GM23338 (cell line): ENCODE data around the gene BCCIP. TPM values are rescaled to one million over a fixed set of nuclear protein-coding genes. Genes with fewer than 3 reads are reported as not detected.

Source experiments
- ATAC-seq: fragments of 200-7000 bp; cut with Tn5 transposase; 3 replicates; pipeline ENCODE4 v1.9.1; 2020
- DNase-seq: peaks from one replicate; pipeline ENCODE4 v3.0.0-alpha.2; 2015; ENCODE audit warnings: low spot score
- H2AFZ ChIP-seq: fragments of 200-600 bp; sonication (generic); 2 replicates; pipeline ENCODE4 v1.8.0; 2016; ENCODE audit warnings: antibody characterized with exemption, mild to moderate bottlenecking, moderate library complexity
- H3F3A ChIP-seq: fragments of 200-600 bp; sonication (generic); replicated peaks from 2 replicates; pipeline ENCODE4 v1.8.0; 2017; ENCODE audit warnings: antibody characterized with exemption, mixed run types, low read depth
- H3K27ac ChIP-seq: fragments of 200-600 bp; sonication (generic); 2 replicates; pipeline ENCODE4 v1.6.1; 2016; ENCODE audit warnings: low read depth
- H3K27me3 ChIP-seq: fragments of 200-600 bp; sonication (generic); 2 replicates; pipeline ENCODE4 v1.8.0; 2016; ENCODE audit warnings: mild to moderate bottlenecking, mixed run types, moderate library complexity; ENCODE audit not compliant: insufficient read depth
- H3K36me3 ChIP-seq: fragments of 200-600 bp; sonication (generic); 2 replicates; pipeline ENCODE4 v1.8.0; 2016; ENCODE audit warnings: mild to moderate bottlenecking; ENCODE audit not compliant: insufficient read depth
- H3K4me1 ChIP-seq: fragments of 200-600 bp; sonication (generic); 2 replicates; pipeline ENCODE4 v1.8.0; 2016; ENCODE audit warnings: mild to moderate bottlenecking, moderate library complexity; ENCODE audit not compliant: insufficient read depth
- H3K4me2 ChIP-seq: fragments of 200-600 bp; sonication (generic); 2 replicates; pipeline ENCODE4 v1.7.1; 2017; ENCODE audit warnings: mixed run types
- H3K4me3 ChIP-seq: fragments of 200-600 bp; sonication (generic); 2 replicates; pipeline ENCODE4 v1.6.1; 2016; ENCODE audit warnings: mixed run types
- H3K79me2 ChIP-seq: fragments of 200-600 bp; sonication (generic); replicated peaks from 2 replicates; pipeline ENCODE4 v1.8.0; 2017; ENCODE audit warnings: mild to moderate bottlenecking; ENCODE audit not compliant: insufficient read depth
- H3K9me2 ChIP-seq: fragments of 200-600 bp; sonication (generic); 2 replicates; pipeline ENCODE4 v1.8.0; 2017; ENCODE audit not compliant: insufficient read depth
- H4K20me1 ChIP-seq: fragments of 200-600 bp; sonication (generic); replicated peaks from 2 replicates; pipeline ENCODE4 v1.8.0; 2017; ENCODE audit warnings: mild to moderate bottlenecking; ENCODE audit not compliant: insufficient read depth
- H3K27ac Mint-ChIP-seq: 2 replicates; pipeline ENCODE4 v1.8.0; 2020; ENCODE audit warnings: inconsistent platforms, mild to moderate bottlenecking, moderate library complexity, mixed read lengths
- H3K27me3 Mint-ChIP-seq: 3 replicates; pipeline ENCODE4 v1.8.0; 2022; ENCODE audit warnings: low read depth, mild to moderate bottlenecking, moderate library complexity, mixed read lengths, inconsistent platforms; ENCODE audit not compliant: insufficient read depth, poor library complexity
- H3K36me3 Mint-ChIP-seq: 3 replicates; pipeline ENCODE4 v1.8.0; 2021; ENCODE audit warnings: low read depth, mild to moderate bottlenecking, inconsistent platforms, moderate library complexity, mixed read lengths
- H3K4me1 Mint-ChIP-seq: 3 replicates; pipeline ENCODE4 v1.8.0; 2020; ENCODE audit warnings: mild to moderate bottlenecking, inconsistent platforms, mixed read lengths
- H3K4me3 Mint-ChIP-seq: 3 replicates; pipeline ENCODE4 v1.8.0; 2021; ENCODE audit warnings: moderate library complexity, mild to moderate bottlenecking, inconsistent platforms, mixed read lengths
- H3K9me3 Mint-ChIP-seq: 3 replicates; pipeline ENCODE4 v1.8.0; 2020; ENCODE audit warnings: moderate library complexity, mild to moderate bottlenecking, inconsistent platforms, mixed read lengths
- POLR2AphosphoS5 ChIP-seq: IDR thresholded peaks from 2 replicates; pipeline ENCODE4 v1.6.1; 2016; ENCODE audit warnings: antibody characterized with exemption, low read depth
- microRNA counts: library from miRNA; unstranded; fragments of <30 nt; microRNA quantifications from one replicate; lab custom pipeline; 2017
- microRNA-seq: library from miRNA; unstranded; fragments of <30 nt; microRNA quantifications from one replicate; pipeline ENCODE4, GENCODE V29; 2017
- polyA plus RNA-seq: library from polyadenylated mRNA; unstranded; fragments of >200 nt; fragmentation: Nextera tagmentation; extraction: Ambion mirVana; gene quantifications from 2 replicates; pipeline ENCODE4 v1.2.1, GENCODE V29; 2016
- small RNA-seq: library from RNA; depleted of rRNA; stranded (forward); fragments of <200 nt; gene quantifications from one replicate; pipeline ENCODE3, GENCODE V24; 2014; ENCODE audit warnings: low replicate concordance
- total RNA-seq: library from RNA; depleted of rRNA; stranded (reverse); fragments of >200 nt; shearing (Covaris generic); gene quantifications from 2 replicates; pipeline ENCODE4 v1.2.3, GENCODE V29; 2014; rRNA removed

BCCIP gene
- total and polyA plus RNA-seq, 2 experiments from 2014 or later, result 98.6 to 214 TPM

DNA sequence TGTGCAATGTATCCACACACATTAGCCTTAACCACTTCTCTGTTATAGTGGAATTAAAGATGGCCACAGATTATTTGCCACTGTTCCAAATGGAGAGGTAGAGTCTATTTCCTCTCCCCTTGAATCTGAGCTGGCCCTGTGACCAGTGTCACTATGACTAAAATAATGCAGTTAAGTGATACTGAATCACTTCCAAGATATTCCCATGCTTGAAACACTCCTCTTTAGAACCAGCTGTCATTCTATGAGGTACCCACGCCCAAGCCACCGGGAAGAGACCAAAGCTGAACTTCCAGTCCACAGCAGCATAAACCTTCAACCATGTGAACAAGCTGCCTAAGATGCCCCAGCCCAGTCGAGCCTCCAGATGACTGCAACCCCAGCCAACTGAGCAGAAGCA lies 59.9 kb downstream of the BCCIP start:
- H2AFZ ChIP-seq, result no peak overlapping the region

More for the DNA sequence above, 59.9 kb downstream of the BCCIP start:
- Mint-ChIP-seq H3K36me3 (peaks cover 18% of the 10 kb centered on the region; the same call in 2 of the 3 replicates), H3K4me3 (no peak overlapping the region), H3K4me1 (peaks cover 29% of the 10 kb centered on the region), H3K27me3 (peaks cover 6% of the 10 kb centered on the region), H3K9me3 (peaks cover 6% of the 10 kb centered on the region; the same call in 2 of the 3 replicates), H3K27ac (no peak overlapping the region)
- Histone ChIP-seq H3K4me1 (peaks cover 20% of the 10 kb centered on the region), H3F3A (no peaks in the 10 kb centered on the region), H3K9me2 (no peaks in the 10 kb centered on the region), H3K4me3 (no peak overlapping the region), H4K20me1 (no peaks in the 10 kb centered on the region; the same call in 1 of the 2 replicates), H3K79me2 (no peaks in the 10 kb centered on the region), H3K36me3 (no peaks in the 10 kb centered on the region), H3K4me2 (no peak overlapping the region), H3K27ac (no peak overlapping the region), H3K27me3 (no peaks in the 10 kb centered on the region)
- TF ChIP-seq POLR2AphosphoS5, result no peak
- DNase-seq, result no peak
- ATAC-seq, result no peak

MicroRNAs encoded within 50 kb of the gene (microRNA counts, 767-probe panel; counts per million panel counts)
- microRNA hsa-miR-4484 (lab: Ali Mortazavi, UCI), result not detected

Small RNAs within 50 kb of the gene (microRNA-seq; reads per million reads assigned to microRNA genes)
- gene MIR4484, result not detected

Small RNAs within 50 kb of the gene (small RNA-seq; reads per million reads assigned to genes)
- gene MIR4484 (not detected), gene RF00017 (not detected)

Other genes with a start within 250 kb of the BCCIP start
- not detected in 2 replicates for gene TEX36, start 140.4 kb upstream of the BCCIP start, total RNA-seq
- gene TEX36, start 140.4 kb upstream of the BCCIP start, polyA plus RNA-seq, result not detected in 2 replicates
- 44.7 and 48.8 TPM in 2 replicates for gene EDRF1, start 103.8 kb upstream of the BCCIP start, total RNA-seq
- 20.1 and 25.0 TPM in 2 replicates for gene EDRF1, start 103.8 kb upstream of the BCCIP start, polyA plus RNA-seq
- not detected in 2 replicates for gene MMP21, start 47.7 kb upstream of the BCCIP start, total RNA-seq
- gene MMP21, start 47.7 kb upstream of the BCCIP start, polyA plus RNA-seq, result 0.10 TPM in 1 of 2 replicates, not detected in the other
- gene UROS, start 288 bp upstream of the BCCIP start, total RNA-seq, result 43.4 and 47.1 TPM in 2 replicates
- gene UROS, start 288 bp upstream of the BCCIP start, polyA plus RNA-seq, result 39.0 and 41.3 TPM in 2 replicates
- gene DHX32, start 57.7 kb downstream of the BCCIP start, total RNA-seq, result 21.3 and 21.6 TPM in 2 replicates
- 7.2 and 9.5 TPM in 2 replicates for gene DHX32, start 57.7 kb downstream of the BCCIP start, polyA plus RNA-seq
- gene FANK1, start 73.0 kb downstream of the BCCIP start, total RNA-seq, result 0.69 TPM in 1 of 2 replicates, not detected in the other
- gene FANK1, start 73.0 kb downstream of the BCCIP start, polyA plus RNA-seq, result 0.37 and 0.56 TPM in 2 replicates